ENCODE data around the gene COMMD2.

The COMMD2 gene

GRCh38 chr3:149763565-149764195 is 11.4 kb upstream of the COMMD2 start:
- no peak for DNase-seq

- DNase-seq = no peak
Measured at GRCh38 chr3:149753717-149754116, 1.4 kb upstream of the COMMD2 start.

GRCh38 chr3:149752788-149753136 is 473 bp upstream of the COMMD2 start:
- DNase-seq = no peak

- no peak for DNase-seq
Measured at GRCh38 chr3:149751551-149751950, 738 bp downstream of the COMMD2 start.

- DNase-seq = no peak
Measured at GRCh38 chr3:149744606-149745005, 7.7 kb downstream of the COMMD2 start.

GRCh38 chr3:149744151-149744550 is 8.1 kb downstream of the COMMD2 start:
- DNase-seq = no peak

GRCh38 chr3:149739396-149739795 is 12.9 kb downstream of the COMMD2 start:
- DNase-seq = peak in 1 of 2 experiments; percentile 30

GRCh38 chr3:149738876-149739275 is 13.4 kb downstream of the COMMD2 start:
- DNase-seq = no peak

- DNase-seq = no peak
Measured at GRCh38 chr3:149736953-149737205, 15.4 kb downstream of the COMMD2 start.

GRCh38 chr3:149736175-149736952 is 15.9 kb downstream of the COMMD2 start:
- no peak for DNase-seq

- no peak for DNase-seq
Measured at GRCh38 chr3:149732234-149732633, 20.1 kb downstream of the COMMD2 start.

GRCh38 chr3:149727656-149728055 is 24.6 kb downstream of the COMMD2 start:
- DNase-seq = no peak

- no peak for DNase-seq
Measured at GRCh38 chr3:149726716-149727407, 25.4 kb downstream of the COMMD2 start.

- DNase-seq = no peak
Measured at GRCh38 chr3:149723781-149724180, 28.5 kb downstream of the COMMD2 start.

- DNase-seq = no peak
Measured at GRCh38 chr3:149720918-149721317, 31.4 kb downstream of the COMMD2 start.

GRCh38 chr3:149717391-149718056 is 34.8 kb downstream of the COMMD2 start:
- DNase-seq = peak; percentile 47 to 80

GRCh38 chr3:149716984-149717383 is 35.3 kb downstream of the COMMD2 start:
- DNase-seq = no peak

- no peak for DNase-seq
Measured at GRCh38 chr3:149715247-149715646, 37.0 kb downstream of the COMMD2 start.

GRCh38 chr3:149713730-149714654 is 38.3 kb downstream of the COMMD2 start:
- DNase-seq = no peak

- no peak for DNase-seq
Measured at GRCh38 chr3:149706905-149707304, 45.4 kb downstream of the COMMD2 start.

GRCh38 chr3:149705416-149705815 is 46.9 kb downstream of the COMMD2 start:
- no peak for DNase-seq

- no peak for DNase-seq
Measured at GRCh38 chr3:149703466-149703865, 48.8 kb downstream of the COMMD2 start.

Data from NCI-H526 (cell line).